ENCODE results near the gene SLC7A5. TPM values are rescaled to one million over a fixed set of nuclear protein-coding genes. Genes with fewer than 3 reads are reported as not detected.
"Not testable (repeated sequence)": the region's sequence is repeated elsewhere in the genome, so short reads cannot be mapped to it uniquely, and the experiment has no call there.

SLC7A5 gene
- polyA plus RNA-seq, 1 donor, result 12.7 TPM

DNA sequence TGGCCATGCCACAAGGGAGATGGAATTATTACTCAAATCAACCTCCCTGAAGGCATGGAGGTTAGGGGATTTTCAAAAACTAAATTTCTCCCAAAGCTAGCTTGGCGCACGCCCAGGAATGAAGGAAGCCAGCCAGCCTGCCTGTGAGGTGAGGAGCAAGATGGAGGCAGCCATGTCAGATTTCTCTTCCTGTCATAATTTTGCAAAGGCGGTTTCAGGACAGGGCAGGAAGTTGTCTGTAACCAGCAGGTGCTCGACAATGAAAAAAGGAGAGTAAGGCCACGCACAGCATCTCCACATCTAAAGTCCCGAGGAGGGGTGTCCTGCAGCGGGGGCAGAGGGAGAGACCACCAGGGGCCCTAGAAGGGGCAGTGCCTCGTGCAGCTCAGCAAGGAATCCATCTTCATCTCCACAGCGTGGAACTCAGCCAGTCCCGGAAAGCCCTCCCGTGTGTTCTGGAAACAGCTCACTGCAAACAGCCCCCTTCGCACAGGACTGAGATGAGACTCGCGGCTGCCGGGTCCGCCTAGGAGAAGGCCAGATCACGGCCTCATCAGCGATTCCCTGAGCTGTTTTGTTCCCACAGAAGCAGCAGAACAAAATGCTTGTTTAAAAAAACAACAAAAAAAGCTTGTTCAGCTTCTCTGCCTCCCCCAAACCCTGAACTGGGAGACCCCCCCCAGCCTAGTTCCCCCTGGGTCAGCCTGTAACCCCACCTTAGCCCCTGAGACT, 47.8 kb downstream of the SLC7A5 start:
- no peak for DNase-seq

GRCh38 chr16:87819983-87820382, 49.3 kb downstream of the SLC7A5 start:
- no peak for DNase-seq

DNA sequence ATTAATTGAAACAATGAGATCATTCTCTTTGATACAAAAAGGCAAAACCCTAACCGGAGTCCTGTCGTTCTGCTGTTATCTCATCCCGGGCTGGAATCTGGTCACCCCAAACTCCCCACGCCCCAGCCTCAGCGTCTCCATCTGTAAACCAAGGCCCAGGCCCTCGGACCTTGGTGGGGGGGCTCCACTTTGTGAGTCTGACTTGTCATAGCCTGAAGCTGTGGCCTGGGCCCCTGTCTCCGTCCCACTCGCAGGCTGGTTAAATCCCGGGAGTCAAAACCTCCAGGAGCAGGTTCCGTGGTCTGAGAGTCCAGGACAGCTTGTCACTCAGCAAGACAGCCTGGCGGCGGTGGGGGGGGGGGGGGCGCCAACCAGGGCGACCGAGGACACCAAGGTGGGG, 50.0 kb downstream of the SLC7A5 start:
- DNase-seq, result no peak

DNA sequence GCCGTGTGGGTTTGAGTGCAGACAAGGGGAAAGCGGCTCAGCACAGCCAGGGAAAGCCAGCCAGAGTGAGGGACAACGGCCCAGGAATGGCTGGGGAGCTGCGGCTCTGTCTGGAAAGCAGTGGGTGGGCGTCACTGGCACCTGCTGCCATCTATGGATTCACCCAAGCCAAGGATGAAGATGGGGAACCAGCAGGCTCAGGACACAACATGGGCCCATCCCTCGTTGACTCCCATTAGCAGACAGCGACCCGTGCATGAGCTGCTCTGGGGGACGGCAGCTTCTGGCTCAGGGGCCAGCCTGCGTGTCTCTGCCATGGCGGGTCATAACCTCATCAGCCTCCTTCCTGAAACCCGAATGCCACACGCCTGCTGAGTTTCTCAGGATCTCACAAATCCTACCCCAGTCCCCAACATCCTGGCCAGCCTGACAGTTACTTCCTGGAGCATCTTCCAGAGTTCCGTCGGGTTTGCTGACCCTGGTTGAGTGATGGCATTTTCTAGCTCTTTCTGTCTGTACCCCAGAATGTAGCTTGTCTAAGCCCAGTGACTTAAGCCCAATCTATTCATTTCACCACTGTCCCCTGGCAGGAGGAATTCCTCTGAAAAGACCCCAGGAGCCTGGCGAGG, 50.7 kb downstream of the SLC7A5 start:
- DNase-seq, result no peak

GRCh38 chr16:87817910-87818309, 51.4 kb downstream of the SLC7A5 start:
- DNase-seq, result no peak

DNA sequence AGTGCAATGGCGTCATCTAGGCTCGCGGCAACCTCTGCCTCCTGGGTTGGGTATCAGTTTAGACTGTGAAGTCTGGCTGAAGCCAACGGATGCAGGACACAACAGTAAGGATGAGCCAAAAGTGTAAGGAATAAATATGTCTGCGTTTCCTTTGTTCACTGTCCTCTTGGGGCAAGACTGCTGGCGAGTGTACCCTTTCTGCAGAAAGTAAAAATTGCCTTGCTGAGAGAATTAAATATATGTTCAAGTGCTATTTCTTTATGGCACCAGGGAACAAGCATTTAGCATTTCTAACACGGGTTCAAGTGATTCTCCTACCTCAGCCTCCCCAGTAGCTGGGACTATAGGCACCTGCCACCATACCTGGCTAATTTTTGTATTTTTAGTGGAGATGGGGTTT, 51.9 kb downstream of the SLC7A5 start:
- not testable (repeated sequence) for DNase-seq

- no peak for DNase-seq
These were observed 52.7 kb downstream of the SLC7A5 start for GRCh38 chr16:87816507-87817100.

DNA sequence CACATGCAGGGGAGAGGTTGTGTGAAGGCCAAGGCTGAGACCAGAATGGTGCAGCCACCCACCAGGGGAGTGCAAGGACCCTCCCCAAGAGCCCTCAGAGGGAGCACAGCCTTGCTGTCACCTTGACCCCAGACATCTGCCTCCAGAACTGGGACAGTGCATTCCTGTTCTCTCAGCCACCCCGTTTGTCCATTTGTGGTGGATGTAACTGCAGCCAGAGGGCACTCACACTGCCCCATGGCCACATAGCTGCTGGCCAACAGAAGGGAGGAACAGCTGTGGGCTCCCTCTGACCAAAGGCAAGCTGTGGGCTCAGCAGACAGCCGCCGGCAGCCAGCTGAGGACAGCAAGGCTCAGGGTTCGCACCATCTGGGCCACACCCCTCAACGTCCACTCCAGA, 53.7 kb downstream of the SLC7A5 start:
- DNase-seq, result no peak

- DNase-seq, result no peak
These were observed 57.1 kb downstream of the SLC7A5 start for GRCh38 chr16:87812200-87812656.

DNA sequence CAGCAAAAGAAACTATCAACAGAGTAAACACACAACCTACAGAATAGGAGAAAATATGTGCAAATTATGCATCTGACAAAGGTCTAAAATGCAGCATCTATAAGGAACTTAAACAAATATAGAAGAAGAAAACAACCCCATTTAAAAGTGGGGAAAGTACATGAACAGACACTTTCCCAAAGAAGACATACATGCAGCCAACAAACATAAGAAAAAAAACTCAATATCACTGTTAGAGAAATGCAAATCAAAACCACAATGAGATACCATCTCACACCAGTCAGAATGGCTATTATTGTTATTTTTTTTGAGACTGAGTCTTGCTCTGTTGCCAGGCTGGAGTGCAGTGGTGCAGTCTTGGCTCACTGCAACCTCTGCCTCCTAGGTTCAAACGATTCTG, 57.9 kb downstream of the SLC7A5 start:
- DNase-seq, result not testable (repeated sequence)

- DNase-seq, result no peak
These were observed 60.0 kb downstream of the SLC7A5 start for GRCh38 chr16:87809150-87809902.

DNA sequence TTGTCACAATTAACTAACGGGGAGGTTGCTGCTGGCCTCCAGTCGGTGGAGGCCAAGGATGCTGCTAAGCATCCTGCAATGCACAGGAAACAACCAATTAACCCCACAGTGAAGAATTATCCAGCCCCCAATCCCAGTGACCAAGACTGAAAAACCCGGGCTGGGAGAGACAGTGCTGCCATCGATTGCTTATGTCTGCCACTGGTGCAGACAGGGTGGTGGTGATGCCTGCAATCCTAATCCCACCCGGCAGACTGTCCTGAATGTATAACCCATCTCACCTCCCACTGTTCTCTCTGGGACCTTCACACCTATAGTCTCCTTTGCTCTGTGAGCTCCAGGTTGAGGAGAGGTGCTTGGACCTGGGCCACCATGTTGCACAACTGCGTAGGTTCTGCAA, 61.2 kb downstream of the SLC7A5 start:
- no peak for DNase-seq

GRCh38 chr16:87806641-87807546, 62.4 kb downstream of the SLC7A5 start:
- no peak for DNase-seq

GRCh38 chr16:87806261-87806640, 63.1 kb downstream of the SLC7A5 start:
- DNase-seq, result no peak

DNA sequence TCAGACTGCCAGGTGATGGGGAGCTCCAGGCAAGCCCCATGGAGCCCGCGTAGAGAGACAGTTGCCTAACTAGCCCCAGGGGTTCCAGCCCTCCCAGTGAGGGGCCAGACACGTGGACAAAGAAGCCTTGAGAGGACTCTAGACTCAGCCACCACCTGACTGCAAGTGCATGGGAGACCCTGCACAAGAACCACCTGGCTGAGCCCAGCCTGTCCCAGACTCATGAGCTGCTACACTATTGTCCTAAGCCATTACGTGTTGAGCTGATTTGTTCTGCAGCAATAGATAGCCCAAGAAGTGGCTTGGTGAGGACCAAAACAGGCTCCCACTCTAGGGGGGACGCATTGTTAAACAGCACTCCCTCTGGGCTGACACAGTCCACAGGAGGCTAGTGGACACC, 65.9 kb downstream of the SLC7A5 start:
- DNase-seq, result no peak

GRCh38 chr16:87802670-87803069, 66.6 kb downstream of the SLC7A5 start:
- DNase-seq, result no peak

DNA sequence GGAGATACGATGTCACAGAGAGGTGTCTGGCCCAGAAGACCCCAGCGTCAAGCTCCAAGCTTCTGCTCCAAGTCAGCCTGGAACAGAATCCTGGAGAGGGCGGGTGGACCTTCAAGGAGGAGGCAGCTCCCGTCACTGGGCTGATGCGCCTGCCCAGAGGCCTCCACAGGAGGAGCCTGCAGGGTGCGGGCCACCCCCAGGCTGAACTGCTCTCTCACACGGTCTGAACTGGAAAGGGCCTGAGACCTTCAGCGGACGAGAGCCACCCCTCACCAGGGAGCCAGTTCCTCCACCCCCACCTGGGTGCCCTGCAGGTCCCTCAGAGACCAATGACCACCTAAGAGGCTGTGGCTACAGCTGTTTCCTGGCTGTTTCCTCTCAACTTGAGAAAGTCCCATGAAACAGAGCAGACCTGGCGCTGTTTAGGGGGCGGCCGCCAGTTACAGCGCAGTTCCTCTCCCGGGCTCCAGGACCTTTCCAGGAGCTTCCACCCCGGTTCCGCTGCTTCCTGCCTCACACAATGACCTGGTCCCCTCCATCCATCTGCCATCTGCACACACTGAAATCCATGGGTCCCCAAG, 67.5 kb downstream of the SLC7A5 start:
- DNase-seq, result no peak

DNA sequence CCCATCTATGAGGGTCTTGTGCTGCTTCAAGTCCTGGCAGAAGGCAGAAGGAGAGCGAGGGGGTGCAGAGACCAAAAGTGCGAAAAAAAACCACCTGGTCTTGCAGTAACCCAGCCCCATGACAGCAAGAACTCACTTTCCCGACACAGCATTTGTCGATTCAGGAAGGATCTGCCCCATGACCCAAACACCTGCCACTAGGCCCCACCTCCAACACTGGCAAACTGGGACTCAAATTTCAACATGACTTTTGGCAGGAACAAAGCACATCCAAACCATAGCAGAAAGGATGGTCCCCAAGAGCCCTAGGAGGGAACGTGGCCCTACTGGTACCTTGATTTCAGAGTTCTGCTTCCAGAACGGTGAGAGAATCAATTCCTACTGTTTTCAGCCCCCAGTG, 68.8 kb downstream of the SLC7A5 start:
- DNase-seq, result no peak

DNA sequence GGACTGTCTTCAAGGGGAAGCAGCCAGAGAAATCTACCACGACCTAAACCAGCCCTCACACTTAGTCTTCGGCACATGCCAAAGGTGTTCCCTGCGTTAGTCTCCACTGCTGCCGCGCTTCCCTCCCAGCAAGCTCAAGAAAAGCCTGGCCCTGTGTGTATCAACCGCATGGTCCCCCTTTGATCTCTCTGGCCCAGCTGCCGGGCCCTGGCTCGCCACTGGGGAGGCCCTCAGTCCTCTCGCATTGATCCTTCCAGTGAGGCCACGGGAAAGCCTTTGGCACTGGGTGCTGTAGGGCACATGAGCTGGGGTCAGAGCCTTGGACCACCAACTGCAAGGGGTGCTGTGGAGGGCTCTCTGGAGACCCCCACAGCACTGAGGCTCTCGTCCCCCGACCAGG, 74.0 kb downstream of the SLC7A5 start:
- DNase-seq, result no peak

DNA sequence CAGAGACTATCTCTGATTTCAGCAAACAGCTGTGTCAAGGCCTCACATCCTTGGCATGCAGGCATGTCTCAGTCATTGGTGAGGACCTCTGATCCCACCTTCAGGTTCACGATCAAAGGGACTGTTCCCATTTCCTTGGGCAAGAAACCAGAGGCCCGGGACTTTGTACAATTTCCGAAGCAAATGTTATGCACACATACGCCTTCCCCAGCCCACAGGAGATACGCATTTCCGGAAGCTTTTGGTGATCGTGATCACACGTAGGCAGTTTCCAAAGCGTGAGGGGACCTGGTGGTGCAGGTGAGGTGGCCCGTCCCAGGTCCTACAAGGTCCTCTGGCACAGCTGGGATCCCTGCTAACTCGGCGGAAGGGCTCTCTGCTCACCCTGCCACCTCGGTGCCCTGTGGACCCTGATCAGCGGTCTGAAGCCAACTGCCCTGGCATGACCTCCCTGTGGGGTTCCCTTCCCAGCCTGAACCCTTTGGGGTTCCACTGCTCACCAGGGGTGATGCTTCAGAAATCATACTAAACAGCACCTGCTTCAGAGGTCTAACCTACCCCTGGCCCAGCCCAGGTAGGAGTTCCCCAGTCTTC, 74.7 kb downstream of the SLC7A5 start:
- no peak for DNase-seq

- no peak for DNase-seq
These were observed 77.1 kb downstream of the SLC7A5 start for GRCh38 chr16:87792205-87792565.

All from hindlimb muscle (tissue), 1 donor.